Skeletal muscle tissue (tissue), 4 donors: ENCODE data around the gene C1QTNF8. TPM values are rescaled to one million over a fixed set of nuclear protein-coding genes. Genes with fewer than 3 reads are reported as not detected.

ENCODE experiments used
- H3K27ac ChIP-seq: one replicate; pipeline ENCODE4 v1.7.0; 2013; ENCODE audit warnings: mild to moderate bottlenecking, low read depth, low read length, inconsistent platforms
- H3K27me3 ChIP-seq, 3 donors: one replicate each; pipeline ENCODE4 v1.7.0; 2013; ENCODE audit warnings: low read length in 3 of 3; ENCODE audit not compliant: control insufficient read depth in 3 of 3, insufficient read depth in 3 of 3
- H3K36me3 ChIP-seq, 3 donors: one replicate each; pipeline ENCODE4 v1.7.0; 2013; ENCODE audit warnings: low read length in 3 of 3; ENCODE audit not compliant: control insufficient read depth in 3 of 3, insufficient read depth in 3 of 3
- H3K4me1 ChIP-seq, 3 donors: one replicate each; pipeline ENCODE4 v1.7.0; 2013; ENCODE audit warnings: low read length in 3 of 3, mild to moderate bottlenecking in 3 of 3; ENCODE audit not compliant: control insufficient read depth in 3 of 3, insufficient read depth in 3 of 3
- H3K4me3 ChIP-seq, 3 donors: one replicate each; pipeline ENCODE4 v1.7.0; 2013; ENCODE audit warnings: low read length in 3 of 3
- H3K9ac ChIP-seq, 3 donors: one replicate each; pipeline ENCODE4 v1.7.0; 2013; ENCODE audit warnings: low read length in 3 of 3, mild to moderate bottlenecking in 3 of 3, moderate library complexity in 2 of 3, low read depth in 1 of 3
- H3K9me3 ChIP-seq, 3 donors: one replicate each; pipeline ENCODE4 v1.7.0; 2013; ENCODE audit warnings: low read length in 3 of 3; ENCODE audit not compliant: control insufficient read depth in 3 of 3
- total RNA-seq: library from RNA; depleted of rRNA; stranded (reverse); fragments of >200 nt; gene quantifications from one replicate; pipeline ENCODE4 v1.2.3, GENCODE V29; 2014
- donor health status: Osteomylitis.

The C1QTNF8 gene
- total RNA-seq, 1 donor from 2014 or later = not detected

GRCh38 chr16:1042866-1043265, 53.2 kb downstream of the C1QTNF8 start:
- Histone ChIP-seq H3K9me3 (peaks cover 0 to 6% (median 2%) of the 10 kb centered on the region in 3 donors), H3K4me3 (no peak overlapping the region), H3K27me3 (peaks cover 68 to 81% (median 74%) of the 10 kb centered on the region in 3 donors), H3K4me1 (peaks cover 0 to 5% (median 5%) of the 10 kb centered on the region in 3 donors), H3K9ac (no peak overlapping the region), H3K36me3 (no peaks in the 10 kb centered on the region), H3K27ac (no peak overlapping the region)

- Histone ChIP-seq H3K9me3 (peaks cover 0 to 6% (median 2%) of the 10 kb centered on the region in 3 donors), H3K27me3 (peaks cover 67 to 80% (median 72%) of the 10 kb centered on the region in 3 donors), H3K4me3 (no peak overlapping the region), H3K27ac (no peak overlapping the region), H3K9ac (no peak overlapping the region), H3K4me1 (peaks cover 0 to 5% (median 5%) of the 10 kb centered on the region in 3 donors), H3K36me3 (no peaks in the 10 kb centered on the region)
These were observed 53.8 kb downstream of the C1QTNF8 start for GRCh38 chr16:1042049-1042744.

- H3K4me1 ChIP-seq = peaks cover 0 to under 1% (median under 1%) of the 10 kb centered on the region in 3 donors
These were observed 55.7 kb downstream of the C1QTNF8 start for GRCh38 chr16:1040346-1040745.

DNA sequence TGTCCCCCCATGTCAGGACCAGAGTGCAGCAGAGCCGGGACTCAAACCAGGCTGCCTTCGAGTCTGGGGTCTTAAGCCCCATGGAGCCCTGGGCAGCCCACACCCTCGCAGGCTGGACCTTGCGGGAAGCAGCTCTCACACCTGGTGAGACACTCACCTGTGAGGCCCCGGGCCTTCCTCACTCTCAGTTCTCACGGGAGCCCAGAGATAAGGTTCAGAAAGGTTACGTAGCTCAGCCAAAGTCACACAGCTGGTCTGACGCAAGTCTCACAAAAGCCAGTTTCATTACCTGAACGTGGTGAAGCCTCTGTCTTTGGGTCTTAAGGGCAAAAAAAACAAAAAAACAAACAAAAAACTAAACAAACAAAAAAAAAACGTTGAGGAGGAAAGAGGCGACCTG, 56.3 kb downstream of the C1QTNF8 start:
- H3K27ac ChIP-seq = no peak overlapping the region
- no peak overlapping the region for H3K4me3 ChIP-seq
- H3K36me3 ChIP-seq = no peaks in the 10 kb centered on the region
- H3K9me3 ChIP-seq = peaks cover 0 to 6% (median 2%) of the 10 kb centered on the region in 3 donors
- H3K4me1 ChIP-seq = no peaks in the 10 kb centered on the region
- H3K9ac ChIP-seq = no peak overlapping the region
- H3K27me3 ChIP-seq = peaks cover 68 to 80% (median 74%) of the 10 kb centered on the region in 3 donors

More at GRCh38 chr16:1040346-1040745, 55.7 kb downstream of the C1QTNF8 start:
- Histone ChIP-seq H3K27ac (no peak overlapping the region), H3K36me3 (no peaks in the 10 kb centered on the region), H3K27me3 (peaks cover 68 to 80% (median 74%) of the 10 kb centered on the region in 3 donors), H3K4me3 (no peak overlapping the region), H3K9me3 (peaks cover 0 to 6% (median 2%) of the 10 kb centered on the region in 3 donors), H3K9ac (no peak overlapping the region)

DNA sequence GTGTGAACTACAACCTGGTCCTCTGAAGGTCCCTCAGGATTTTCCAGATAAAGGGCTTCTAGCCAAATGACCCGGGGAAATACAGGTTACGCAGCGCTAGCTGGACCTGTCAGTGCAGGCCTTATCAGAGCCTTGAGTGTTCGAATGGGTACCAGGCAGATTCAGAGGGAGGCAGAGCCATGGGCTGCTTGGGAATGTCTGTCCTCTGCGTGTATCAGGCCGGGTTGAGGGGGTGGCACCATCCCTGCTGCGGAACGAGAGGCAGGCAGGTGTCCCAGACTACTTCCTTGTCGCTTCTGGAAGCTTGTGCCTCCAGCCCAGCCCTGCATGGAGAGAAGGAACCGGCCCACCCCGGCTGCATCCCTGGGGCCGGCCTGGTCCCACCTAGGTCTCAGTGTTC, 57.1 kb downstream of the C1QTNF8 start:
- H3K9me3 ChIP-seq = peaks cover 0 to 6% (median 2%) of the 10 kb centered on the region in 3 donors
- H3K9ac ChIP-seq = no peak overlapping the region
- no peak overlapping the region for H3K27ac ChIP-seq
- H3K36me3 ChIP-seq = no peaks in the 10 kb centered on the region
- H3K4me3 ChIP-seq = no peak overlapping the region
- H3K27me3 ChIP-seq = peaks cover 63 to 82% (median 68%) of the 10 kb centered on the region in 3 donors
- H3K4me1 ChIP-seq = no peaks in the 10 kb centered on the region

Other genes with a start within 250 kb of the C1QTNF8 start
- 6.8 TPM for gene LMF1, start 125.3 kb downstream of the C1QTNF8 start, total RNA-seq
- gene SOX8, start 114.5 kb downstream of the C1QTNF8 start, total RNA-seq = 26.1 TPM
- not detected for gene SSTR5, start 23.5 kb downstream of the C1QTNF8 start, total RNA-seq
- 26.1 TPM for gene CACNA1H, start 56.9 kb upstream of the C1QTNF8 start, total RNA-seq
- not detected for gene TPSG1, start 129.0 kb upstream of the C1QTNF8 start, total RNA-seq
- gene TPSB2, start 133.9 kb upstream of the C1QTNF8 start, total RNA-seq = not detected
- gene TPSAB1, start 144.5 kb upstream of the C1QTNF8 start, total RNA-seq = 1.0 TPM
- gene TPSD1, start 159.8 kb upstream of the C1QTNF8 start, total RNA-seq = not detected
- gene UBE2I, start 213.4 kb upstream of the C1QTNF8 start, total RNA-seq = 35.0 TPM
- 1.0 TPM for gene BAIAP3, start 237.4 kb upstream of the C1QTNF8 start, total RNA-seq